Measurements from ENCODE around the gene CD52. TPM values are rescaled to one million over a fixed set of nuclear protein-coding genes. Genes with fewer than 3 reads are reported as not detected.

Gene CD52
- polyA plus RNA-seq, 3 donors: 851 to 4,047 (median 2,617) TPM

DNA sequence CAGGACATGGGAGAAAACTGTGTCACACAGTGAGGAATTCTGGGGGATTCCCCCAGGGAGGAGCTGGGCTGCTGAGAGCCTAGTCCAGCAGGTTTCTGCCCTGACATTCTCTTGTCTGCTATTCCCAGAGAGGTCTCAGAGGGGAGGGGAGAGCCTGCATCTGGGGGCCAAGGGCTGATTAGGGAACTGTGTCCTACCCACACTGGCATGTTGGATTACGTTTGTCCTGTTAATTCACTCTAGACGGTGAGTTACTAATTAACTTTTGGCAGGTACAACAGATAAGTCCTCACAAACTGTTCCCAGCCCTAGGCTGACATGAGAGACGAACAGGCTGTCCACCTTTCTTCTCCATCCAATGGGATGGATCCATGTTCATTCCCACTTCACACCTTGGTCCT is 40.5 kb upstream of the CD52 start:
- peaks cover 23% of the 10 kb centered on the region for H4K20me1 ChIP-seq (ENCODE audit: insufficient read depth, low read length)
- H3K27me3 ChIP-seq (ENCODE audit: control insufficient read depth in 2 of 2, insufficient read depth in 2 of 2, low read length in 2 of 2): no peaks in the 10 kb centered on the region
- TF ChIP-seq, protein P1, sequence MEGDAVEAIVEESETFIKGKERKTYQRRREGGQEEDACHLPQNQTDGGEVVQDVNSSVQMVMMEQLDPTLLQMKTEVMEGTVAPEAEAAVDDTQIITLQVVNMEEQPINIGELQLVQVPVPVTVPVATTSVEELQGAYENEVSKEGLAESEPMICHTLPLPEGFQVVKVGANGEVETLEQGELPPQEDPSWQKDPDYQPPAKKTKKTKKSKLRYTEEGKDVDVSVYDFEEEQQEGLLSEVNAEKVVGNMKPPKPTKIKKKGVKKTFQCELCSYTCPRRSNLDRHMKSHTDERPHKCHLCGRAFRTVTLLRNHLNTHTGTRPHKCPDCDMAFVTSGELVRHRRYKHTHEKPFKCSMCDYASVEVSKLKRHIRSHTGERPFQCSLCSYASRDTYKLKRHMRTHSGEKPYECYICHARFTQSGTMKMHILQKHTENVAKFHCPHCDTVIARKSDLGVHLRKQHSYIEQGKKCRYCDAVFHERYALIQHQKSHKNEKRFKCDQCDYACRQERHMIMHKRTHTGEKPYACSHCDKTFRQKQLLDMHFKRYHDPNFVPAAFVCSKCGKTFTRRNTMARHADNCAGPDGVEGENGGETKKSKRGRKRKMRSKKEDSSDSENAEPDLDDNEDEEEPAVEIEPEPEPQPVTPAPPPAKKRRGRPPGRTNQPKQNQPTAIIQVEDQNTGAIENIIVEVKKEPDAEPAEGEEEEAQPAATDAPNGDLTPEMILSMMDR (IDR thresholded peaks at IDR 0.05): no peak
- intact Hi-C loops (cut with micrococcal nuclease): no loop called here
- Mint-ChIP-seq H3K27ac (peak overlapping the region; percentile 96 to 100 (median 99)), H3K27me3 (ENCODE audit: low read depth in 3 of 3) (peaks cover 0 to 7% (median 2%) of the 10 kb centered on the region in 3 donors), H3K4me1 (peaks cover 75% of the 10 kb centered on the region), H3K36me3 (peaks cover 44 to 60% of the 10 kb centered on the region in 2 donors), H3K9me3 (peaks cover 0 to 1% (median 0%) of the 10 kb centered on the region in 7 donors), H3K4me3 (no peak overlapping the region)
- H3K27ac ChIP-seq (ENCODE audit: low read depth in 1 of 2, low read length in 2 of 2): peak overlapping the region; percentile 99 to 100
- H2AFZ ChIP-seq (ENCODE audit: insufficient read depth, low read depth, low read length, poor library complexity, severe bottlenecking): no peak overlapping the region
- no peaks in the 10 kb centered on the region for H3K9me3 ChIP-seq (replicated peaks in 1 of 2; ENCODE audit: control insufficient read depth in 1 of 2, insufficient read depth in 1 of 2, low read length in 2 of 2)
- H3K4me1 ChIP-seq (ENCODE audit: control insufficient read depth in 1 of 2, insufficient read depth in 2 of 2, low read length in 2 of 2): peaks cover 77 to 79% of the 10 kb centered on the region in 2 donors
- H3K4me3 ChIP-seq (replicated peaks in 1 of 3; ENCODE audit: low read depth in 2 of 3, low read length in 3 of 3): peak overlapping the region in 1 of 3 experiments; percentile 93
- H3K4me2 ChIP-seq (replicated peaks; ENCODE audit: extremely low read depth, low read length, poor library complexity, severe bottlenecking): peak overlapping the region; percentile 5
- peak overlapping the region; percentile 96 for H3K9ac ChIP-seq (ENCODE audit: insufficient read depth, low read length, poor library complexity, severe bottlenecking)
- DNase-seq: peak in 1 of 3 donors; percentile 12
- 100% methylated on average over 1 of the region's 3 CpGs for WGBS (ENCODE audit: insufficient coverage)
- H3K79me2 ChIP-seq (ENCODE audit: insufficient read depth, low read length): peaks cover 53% of the 10 kb centered on the region
- H3K36me3 ChIP-seq (replicated peaks in 1 of 2; ENCODE audit: control insufficient read depth in 1 of 2, insufficient read depth in 2 of 2, low read length in 2 of 2): peaks cover 18 to 38% of the 10 kb centered on the region in 2 donors

DNA sequence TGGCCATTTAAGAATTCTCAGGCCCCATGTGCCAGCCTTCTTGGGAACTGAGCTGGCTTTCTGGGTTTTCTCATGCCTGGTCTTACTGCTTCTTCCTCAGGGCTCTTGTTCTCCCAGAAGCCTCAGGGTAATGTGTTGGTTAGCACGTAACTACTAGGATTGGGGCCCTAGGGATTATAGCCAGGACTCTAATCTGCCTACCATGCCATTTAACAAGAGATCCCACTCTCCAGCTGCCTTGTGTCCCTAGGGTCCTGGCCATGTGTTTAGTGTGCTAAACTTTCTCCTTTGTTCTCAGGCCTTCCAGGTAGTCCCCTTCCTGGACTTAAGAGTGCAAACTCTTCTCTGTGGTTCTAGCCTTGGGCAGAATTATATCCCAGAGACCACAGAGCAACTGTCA is 40.0 kb upstream of the CD52 start:
- Mint-ChIP-seq H3K4me3 (no peak overlapping the region), H3K27ac (peak overlapping the region; percentile 96 to 100 (median 99)), H3K9me3 (no peaks in the 10 kb centered on the region), H3K4me1 (peaks cover 79% of the 10 kb centered on the region), H3K27me3 (ENCODE audit: low read depth in 3 of 3) (peaks cover 0 to 7% (median 2%) of the 10 kb centered on the region in 3 donors), H3K36me3 (peaks cover 46 to 61% of the 10 kb centered on the region in 2 donors)
- peaks cover 22 to 39% of the 10 kb centered on the region in 2 donors for H3K36me3 ChIP-seq (replicated peaks in 1 of 2; ENCODE audit: control insufficient read depth in 1 of 2, insufficient read depth in 2 of 2, low read length in 2 of 2)
- H3K79me2 ChIP-seq (ENCODE audit: insufficient read depth, low read length): peaks cover 57% of the 10 kb centered on the region
- H3K9ac ChIP-seq (ENCODE audit: insufficient read depth, low read length, poor library complexity, severe bottlenecking): peak overlapping the region; percentile 96
- H3K27ac ChIP-seq (ENCODE audit: low read depth in 1 of 2, low read length in 2 of 2): peak overlapping the region; percentile 99 to 100
- peak overlapping the region; percentile 5 for H3K4me2 ChIP-seq (replicated peaks; ENCODE audit: extremely low read depth, low read length, poor library complexity, severe bottlenecking)
- TF ChIP-seq, protein P1 (IDR thresholded peaks at IDR 0.05): no peak
- H2AFZ ChIP-seq (ENCODE audit: insufficient read depth, low read depth, low read length, poor library complexity, severe bottlenecking): no peak overlapping the region
- H4K20me1 ChIP-seq (ENCODE audit: insufficient read depth, low read length): peaks cover 28% of the 10 kb centered on the region
- no CpG with 5 or more reads among the region's 1 CpG for WGBS (ENCODE audit: insufficient coverage)
- H3K9me3 ChIP-seq (replicated peaks in 1 of 2; ENCODE audit: control insufficient read depth in 1 of 2, insufficient read depth in 1 of 2, low read length in 2 of 2): no peaks in the 10 kb centered on the region
- H3K4me3 ChIP-seq (replicated peaks in 1 of 3; ENCODE audit: low read depth in 2 of 3, low read length in 3 of 3): peak overlapping the region in 1 of 3 experiments; percentile 93
- no peak for DNase-seq
- peaks cover 81 to 83% of the 10 kb centered on the region in 2 donors for H3K4me1 ChIP-seq (ENCODE audit: control insufficient read depth in 1 of 2, insufficient read depth in 2 of 2, low read length in 2 of 2)
- no peaks in the 10 kb centered on the region for H3K27me3 ChIP-seq (ENCODE audit: control insufficient read depth in 2 of 2, insufficient read depth in 2 of 2, low read length in 2 of 2)
- intact Hi-C loops (cut with micrococcal nuclease): loop anchor here in 1 of 2 donors (2.0 kb wide), 1 partner anchor 29 kb away; the partner anchor contains the start of gene UBXN11

Data from CD14-positive monocyte (primary cell).